C4-2B (cell line): Measurements from ENCODE around the gene CASKIN2.
"Not testable (repeated sequence)": the region's sequence is repeated elsewhere in the genome, so short reads cannot be mapped to it uniquely, and the experiment has no call there.

Source experiments
- H3K27ac ChIP-seq: fragments of 450-650 bp; 2 replicates; pipeline ENCODE4 v1.5.1; 2017
- ZFX ChIP-seq: fragments of 450-650 bp; IDR thresholded peaks from 2 replicates; pipeline ENCODE4 v1.6.1; 2017
- TF ChIP-seq, protein P1 (sequence below): fragments of 450-650 bp; conservative IDR thresholded peaks from 2 replicates; pipeline ENCODE4 v1.5.1; 2017; ENCODE audit warnings: mild to moderate bottlenecking

CASKIN2 gene

DNA sequence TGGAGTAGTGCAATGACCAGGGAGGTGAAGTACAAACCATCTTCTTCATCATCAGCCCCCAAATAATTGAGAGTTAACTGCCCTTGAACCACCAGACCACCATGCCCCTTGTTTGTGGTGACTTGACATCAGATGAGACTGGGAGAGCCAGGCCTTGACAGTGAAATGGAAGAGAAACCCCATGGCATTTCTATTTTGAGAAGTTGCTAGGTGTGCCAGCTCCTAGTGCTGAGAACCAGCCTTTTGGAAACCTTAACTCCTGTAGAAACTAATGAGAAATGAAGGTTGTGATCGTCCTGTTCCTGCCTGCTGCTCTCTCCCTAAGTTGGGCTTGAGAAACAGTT, 56.1 kb downstream of the CASKIN2 start:
- no peak overlapping the region for H3K27ac ChIP-seq
- no peak for TF ChIP-seq ZFX
- TF ChIP-seq, protein P1, sequence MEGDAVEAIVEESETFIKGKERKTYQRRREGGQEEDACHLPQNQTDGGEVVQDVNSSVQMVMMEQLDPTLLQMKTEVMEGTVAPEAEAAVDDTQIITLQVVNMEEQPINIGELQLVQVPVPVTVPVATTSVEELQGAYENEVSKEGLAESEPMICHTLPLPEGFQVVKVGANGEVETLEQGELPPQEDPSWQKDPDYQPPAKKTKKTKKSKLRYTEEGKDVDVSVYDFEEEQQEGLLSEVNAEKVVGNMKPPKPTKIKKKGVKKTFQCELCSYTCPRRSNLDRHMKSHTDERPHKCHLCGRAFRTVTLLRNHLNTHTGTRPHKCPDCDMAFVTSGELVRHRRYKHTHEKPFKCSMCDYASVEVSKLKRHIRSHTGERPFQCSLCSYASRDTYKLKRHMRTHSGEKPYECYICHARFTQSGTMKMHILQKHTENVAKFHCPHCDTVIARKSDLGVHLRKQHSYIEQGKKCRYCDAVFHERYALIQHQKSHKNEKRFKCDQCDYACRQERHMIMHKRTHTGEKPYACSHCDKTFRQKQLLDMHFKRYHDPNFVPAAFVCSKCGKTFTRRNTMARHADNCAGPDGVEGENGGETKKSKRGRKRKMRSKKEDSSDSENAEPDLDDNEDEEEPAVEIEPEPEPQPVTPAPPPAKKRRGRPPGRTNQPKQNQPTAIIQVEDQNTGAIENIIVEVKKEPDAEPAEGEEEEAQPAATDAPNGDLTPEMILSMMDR, result no peak

DNA sequence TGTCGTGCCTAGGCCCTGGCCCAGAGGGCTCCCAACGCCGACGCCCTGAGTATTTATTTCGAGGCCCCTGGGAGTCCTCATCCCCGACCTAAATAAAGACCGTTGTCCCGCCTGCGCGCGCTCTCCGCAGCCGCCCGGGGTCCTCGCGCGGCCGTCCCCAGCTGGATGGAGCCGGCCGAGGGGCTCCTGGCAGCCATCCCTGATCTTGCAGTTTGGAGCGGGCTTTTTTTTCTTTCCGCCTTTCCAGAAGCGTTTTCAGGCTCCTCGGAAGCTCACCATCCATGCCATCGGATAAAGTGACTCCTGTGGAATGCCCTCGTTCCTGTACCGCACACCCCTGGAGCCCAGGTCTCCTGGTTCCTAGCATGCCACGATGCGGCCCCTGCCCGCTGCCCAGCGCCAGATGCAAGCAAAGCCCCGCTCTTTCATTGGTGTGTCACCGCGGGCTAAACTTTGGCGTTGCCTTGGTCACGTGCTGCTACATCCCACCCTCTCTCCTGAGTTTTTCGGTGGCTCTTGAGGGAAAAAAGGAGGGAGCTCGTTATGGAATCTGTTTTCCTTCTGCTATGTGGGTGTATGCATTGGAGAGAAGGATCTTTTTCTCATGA, 58.2 kb downstream of the CASKIN2 start:
- H3K27ac ChIP-seq, result peak overlapping the region; percentile 78
- TF ChIP-seq, protein P1, result no peak
- TF ChIP-seq ZFX, result 0 out of 2 replicates have a peak, but pooled peaks have one; percentile 46

DNA sequence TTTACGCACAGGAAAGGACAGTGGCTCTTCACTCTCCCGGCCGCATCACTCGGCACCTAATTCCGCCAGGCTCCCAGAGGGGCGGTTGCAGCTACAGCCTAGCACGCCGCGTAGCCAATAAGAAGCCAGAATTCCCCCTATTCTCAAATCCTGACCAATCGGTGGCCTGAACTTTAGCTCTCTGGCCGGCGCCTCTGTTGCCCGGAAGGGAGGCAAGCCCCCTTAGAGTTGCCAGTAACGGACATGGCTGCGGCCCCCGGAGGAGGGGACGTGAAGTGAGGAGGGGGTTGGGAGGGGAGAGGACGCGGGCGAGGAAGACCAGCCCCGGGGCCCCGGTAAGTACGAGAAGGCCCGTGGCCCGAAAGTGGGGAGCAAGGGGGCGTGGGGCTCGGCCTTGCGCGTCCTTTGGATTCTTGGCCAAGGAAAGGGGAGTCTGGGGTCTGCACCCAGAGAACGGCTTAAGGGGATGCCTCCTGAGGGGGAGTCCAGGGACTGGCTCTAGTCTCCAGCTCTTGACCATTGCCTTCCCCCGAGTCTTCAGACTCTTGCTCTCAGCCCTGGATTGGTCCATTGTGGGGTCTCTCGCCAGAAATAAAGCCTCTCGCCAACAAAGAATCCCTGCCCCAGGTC, 58.8 kb downstream of the CASKIN2 start, which contains the start of gene TMEM94:
Gene TMEM94, plus strand, starts transcription at position 219 of the 630 bp plus-strand sequence. CDS start 15,271 bp downstream, outside the sequence.
- H3K27ac ChIP-seq, result peak within 1 kb of the TSS; percentile 78
- TF ChIP-seq, protein P1, result no peak
- no peak; the same call in 1 of the 2 replicates for TF ChIP-seq ZFX

DNA sequence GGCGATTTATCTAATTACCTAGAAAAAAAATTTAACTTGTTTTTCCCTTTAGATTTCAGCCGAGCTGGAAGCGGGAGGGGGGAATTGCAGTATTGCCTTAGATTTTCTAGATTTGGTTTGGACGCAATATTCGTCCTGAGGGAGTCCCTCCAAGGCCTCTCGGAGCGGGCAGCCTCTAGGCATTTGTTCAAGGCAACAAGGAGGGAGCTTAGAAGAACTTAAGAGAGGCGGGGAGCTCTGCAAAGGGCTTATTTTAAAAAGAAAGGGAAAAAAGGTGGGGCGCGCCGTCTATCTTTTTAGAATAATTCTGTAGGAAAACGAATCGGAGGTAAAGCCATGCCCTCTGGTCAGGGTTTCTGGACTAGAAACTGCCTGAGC, 59.3 kb downstream of the CASKIN2 start:
- H3K27ac ChIP-seq, result peak overlapping the region; percentile 78
- 0 out of 2 replicates have a peak, but pooled peaks have one; percentile 18 for TF ChIP-seq ZFX
- TF ChIP-seq, protein P1, result no peak

DNA sequence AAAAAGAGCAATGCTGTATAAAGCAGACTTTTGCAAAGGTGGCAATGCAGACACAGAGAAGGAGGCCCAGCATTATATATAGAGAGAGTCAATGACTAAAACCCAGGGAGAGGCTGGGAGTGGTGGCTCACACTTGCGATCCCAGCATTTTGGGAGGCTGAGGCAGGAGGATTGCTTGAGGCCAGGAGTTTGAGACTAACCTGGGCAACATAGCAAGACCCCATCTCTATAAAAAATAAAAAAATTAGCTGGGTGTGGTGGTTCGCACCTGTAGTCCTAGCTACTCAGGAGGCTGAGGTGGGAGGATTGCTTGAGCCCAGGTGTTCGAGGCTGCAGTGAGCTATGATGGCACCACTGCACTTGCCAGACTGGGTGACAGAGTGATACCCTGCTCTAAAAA, 60.7 kb downstream of the CASKIN2 start:
- H3K27ac ChIP-seq, result not testable (repeated sequence)

DNA sequence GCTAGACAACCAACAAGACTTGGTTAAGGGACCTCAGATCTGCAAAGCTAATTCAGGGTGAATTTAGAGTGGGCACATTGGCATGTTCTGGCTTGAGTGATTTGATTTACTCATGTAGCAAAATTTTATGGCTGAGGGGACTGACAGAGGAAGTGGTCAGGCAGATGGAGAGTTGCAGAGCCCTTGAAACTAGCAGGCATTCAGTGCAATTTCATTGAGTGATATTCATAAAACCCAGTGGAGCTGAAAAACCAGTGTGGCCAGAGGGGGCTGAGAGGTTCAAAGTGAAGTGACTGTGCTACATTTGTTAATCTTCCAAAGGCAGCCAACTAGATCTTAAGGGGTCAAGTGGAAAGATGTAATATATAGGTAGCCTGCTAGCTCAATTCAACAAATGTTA, 61.1 kb downstream of the CASKIN2 start:
- no peak overlapping the region for H3K27ac ChIP-seq
- no peak for TF ChIP-seq ZFX
- TF ChIP-seq, protein P1, result no peak

DNA sequence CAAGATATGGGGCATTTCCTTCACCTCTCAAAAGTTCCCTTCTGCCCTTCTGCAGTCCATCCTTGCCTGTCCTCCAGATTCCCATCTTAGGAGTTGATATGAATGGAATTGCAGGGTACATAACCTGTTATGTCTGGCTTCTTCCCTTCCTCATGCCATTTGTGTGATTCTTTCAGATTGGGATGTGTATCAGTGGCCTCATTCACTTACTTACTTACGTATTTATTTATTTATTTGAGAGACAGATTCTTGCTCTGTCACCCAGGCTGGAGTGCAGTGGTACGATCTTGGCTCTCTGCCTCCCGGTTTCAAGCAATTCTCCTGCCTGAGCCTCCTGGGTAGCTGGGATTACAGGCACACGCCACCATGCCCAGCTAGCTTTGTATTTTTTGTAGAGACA, 65.1 kb downstream of the CASKIN2 start:
- no peak for TF ChIP-seq ZFX
- TF ChIP-seq, protein P1, result no peak

More for the DNA sequence above, 65.1 kb downstream of the CASKIN2 start:
- no peak overlapping the region for H3K27ac ChIP-seq
